B cell (primary cell): ENCODE data around the gene WFDC2. TPM values are rescaled to one million over a fixed set of nuclear protein-coding genes. Genes with fewer than 3 reads are reported as not detected.

Source experiments
- ATAC-seq: fragments of 200-7000 bp; cut with Tn5 transposase; one replicate; pipeline ENCODE4 v1.10.0; 2021; ENCODE audit warnings: low read depth, mild to moderate bottlenecking, moderate number of reproducible peaks, moderate library complexity
- CTCF ChIA-PET: fragments of 350-600 bp; sonication (Branson Sonifier 250); formaldehyde crosslinking; loops from one replicate; lab custom pipeline; 2021; ENCODE audit warnings: antibody characterized with exemption, inconsistent platforms; lab: Charles Lee
- POLR2A ChIA-PET: fragments of 350-600 bp; sonication (Branson Sonifier 250); formaldehyde crosslinking; loops from one replicate; lab custom pipeline; 2021; ENCODE audit warnings: antibody characterized with exemption; lab: Charles Lee
- DNase-seq: peaks from one replicate; pipeline ENCODE4 v3.0.0; 2013
- H2AFZ ChIP-seq: 2 replicates; pipeline ENCODE4 v1.6.1; 2012; ENCODE audit warnings: mild to moderate bottlenecking, low read depth, low read length; ENCODE audit not compliant: insufficient read depth, poor library complexity, severe bottlenecking
- H3K27ac ChIP-seq, 2 donors: 1 replicate in 1 of 2; 2 replicates in 1 of 2; pipeline ENCODE4 v1.5.1; 2012 to 2013; ENCODE audit warnings: low read length in 2 of 2, mild to moderate bottlenecking in 2 of 2, moderate library complexity in 1 of 2
- H3K27me3 ChIP-seq, 4 experiments: fragments of 200-600 bp in 1 of 4; sonication (generic) in 1 of 4; replicated peaks in 1 of 4; 1 replicate in 2 of 4; 2 replicates in 2 of 4; pipeline versions ENCODE4 v1.6.1 to v1.7.0; 2013 to 2016; ENCODE audit warnings: low read length in 3 of 4, mild to moderate bottlenecking in 2 of 4, mixed read lengths in 1 of 4, moderate library complexity in 1 of 4; ENCODE audit not compliant: insufficient read depth in 4 of 4, control insufficient read depth in 3 of 4; ENCODE audit errors: control extremely low read depth in 1 of 4
- H3K36me3 ChIP-seq, 2 experiments: replicated peaks in 1 of 2; 1 replicate in 1 of 2; 2 replicates in 1 of 2; pipeline versions ENCODE4 v1.6.1 to v1.7.1; 2013; ENCODE audit warnings: low read length in 1 of 2; ENCODE audit not compliant: insufficient read depth in 2 of 2, control insufficient read depth in 1 of 2; ENCODE audit errors: control extremely low read depth in 1 of 2, extremely low read depth in 1 of 2
- H3K4me1 ChIP-seq, 2 donors: fragments of 200-600 bp in 1 of 2; sonication (generic) in 1 of 2; 1 replicate in 1 of 2; 2 replicates in 1 of 2; pipeline versions ENCODE4 v1.5.1 to v1.6.1; 2013 to 2017; ENCODE audit warnings: low read length in 2 of 2; ENCODE audit not compliant: control insufficient read depth in 2 of 2, insufficient read depth in 2 of 2
- H3K4me2 ChIP-seq: replicated peaks from 2 replicates; pipeline ENCODE3; 2012; ENCODE audit warnings: mild to moderate bottlenecking, low read depth, low read length; ENCODE audit not compliant: poor library complexity, severe bottlenecking
- H3K4me3 ChIP-seq, 5 experiments: fragments of 200-600 bp in 1 of 5; sonication (generic) in 1 of 5; 1 replicate in 3 of 5; 2 replicates in 2 of 5; pipeline versions ENCODE4 v1.5.1 to v1.7.0; 2011 to 2016; ENCODE audit warnings: low read length in 4 of 5, mild to moderate bottlenecking in 4 of 5, low read depth in 2 of 5, control low read depth in 1 of 5, moderate library complexity in 1 of 5; ENCODE audit not compliant: insufficient read depth in 1 of 5; ENCODE audit errors: control extremely low read depth in 1 of 5, extremely low read depth in 1 of 5
- H3K79me2 ChIP-seq: fragments of 200-600 bp; sonication (generic); one replicate; pipeline ENCODE4 v1.6.0; 2016; ENCODE audit warnings: low read length; ENCODE audit not compliant: control insufficient read depth, insufficient read depth
- H3K9ac ChIP-seq: fragments of 200-600 bp; sonication (generic); 2 replicates; pipeline ENCODE4 v1.6.1; 2017; ENCODE audit warnings: mild to moderate bottlenecking, low read length, moderate library complexity
- H3K9me3 ChIP-seq, 3 donors: one replicate each; pipeline versions ENCODE4 v1.6.1 to v1.7.1; 2013; ENCODE audit warnings: low read length in 2 of 3; ENCODE audit not compliant: control insufficient read depth in 2 of 3, insufficient read depth in 1 of 3; ENCODE audit errors: control extremely low read depth in 1 of 3
- H4K20me1 ChIP-seq: 2 replicates; pipeline ENCODE4 v1.6.0; 2012; ENCODE audit warnings: mild to moderate bottlenecking, low read length; ENCODE audit not compliant: insufficient read depth, control insufficient read depth, poor library complexity, severe bottlenecking
- H3K27ac Mint-ChIP-seq: one replicate; pipeline ENCODE4 v1.8.0; 2021; ENCODE audit warnings: mixed read lengths
- H3K27me3 Mint-ChIP-seq: one replicate; pipeline ENCODE4 v1.8.0; 2021; ENCODE audit warnings: mixed read lengths
- H3K4me1 Mint-ChIP-seq: one replicate; pipeline ENCODE4 v1.8.0; 2021; ENCODE audit warnings: mixed read lengths
- H3K4me3 Mint-ChIP-seq: one replicate; pipeline ENCODE4 v1.8.0; 2021; ENCODE audit warnings: mixed read lengths
- H3K9me3 Mint-ChIP-seq: one replicate; pipeline ENCODE4 v1.8.0; 2022; ENCODE audit warnings: mixed read lengths; ENCODE audit not compliant: insufficient read depth
- CTCF ChIP-seq: fragments of 200-600 bp; IDR thresholded peaks from one replicate; pipeline ENCODE4 v1.8.0; 2022; ENCODE audit warnings: antibody characterized with exemption, mild to moderate bottlenecking
- EZH2 ChIP-seq: IDR thresholded peaks from 2 replicates; pipeline ENCODE4 v1.6.1; 2012; ENCODE audit warnings: borderline replicate concordance, low read depth, mild to moderate bottlenecking, moderate library complexity, low read length; ENCODE audit not compliant: insufficient read depth, poor library complexity, severe bottlenecking
- WGBS: methylation state at CpG from one replicate; pipeline ENCODE4 v1.1.5; 2013; ENCODE audit warnings: missing lambda C conversion rate; ENCODE audit not compliant: insufficient coverage; 5-methylcytosine and 5-hydroxymethylcytosine counted together
- intact Hi-C: fragments of 100-400 bp; cut with micrococcal nuclease; formaldehyde crosslinking; loops from one replicate; pipeline ENCODE4 v1.10.0; 2022
- polyA plus RNA-seq: library from polyadenylated mRNA; depleted of rRNA; stranded (reverse); fragments of >200 nt; gene quantifications from 2 replicates; pipeline ENCODE4 v1.2.3, GENCODE V29; 2012
- total RNA-seq, 2 donors: library from RNA; stranded (reverse); fragments of 120-200 nt in 1 of 2; gene quantifications; 1 replicate in 1 of 2; 2 replicates in 1 of 2; pipeline versions ENCODE4 v1.2.3 to v1.2.4, GENCODE V29; 2013 to 2022

WFDC2 gene
- total and polyA plus RNA-seq, 2 donors (not counting 1 experiment from before 2014, with no cell fraction given): 0.81 TPM; not detected in 1

DNA sequence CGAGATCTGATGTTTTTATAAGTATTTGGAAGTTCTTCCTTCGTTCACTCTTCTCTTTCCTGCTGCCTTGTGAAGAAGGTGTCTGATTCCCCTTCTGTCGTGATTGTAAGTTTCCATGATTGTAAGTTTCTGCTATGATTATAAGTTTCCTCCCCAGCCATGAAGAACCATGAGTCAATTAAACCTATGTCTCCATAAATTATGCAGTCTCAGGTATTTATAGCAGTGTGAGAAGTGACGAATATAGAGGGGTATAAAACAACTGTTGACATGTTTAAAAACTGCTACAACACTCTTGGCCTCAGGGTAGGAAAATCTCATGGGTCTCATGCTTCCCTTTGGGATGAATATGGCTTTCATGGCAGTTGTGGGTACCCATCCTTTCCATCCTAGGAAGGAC is 5.8 kb upstream of the WFDC2 start:
- intact Hi-C loops: no loop called here
- Mint-ChIP-seq H3K4me3 (no peak overlapping the region), H3K27me3 (peaks cover 27% of the 10 kb centered on the region), H3K27ac (no peak overlapping the region), H3K4me1 (no peaks in the 10 kb centered on the region), H3K9me3 (no peaks in the 10 kb centered on the region)
- CTCF ChIA-PET: interaction anchor here (1.2 to 2.7 kb wide), 5 partner anchors 11 to 307 kb away, joined by 3 to 20 read pairs (median 5); no protein-coding TSS in a partner anchor
- no peak for DNase-seq
- WGBS: 88% methylated on average over 1 of the region's 4 CpGs
- TF ChIP-seq EZH2 (no peak), CTCF (no peak)
- Histone ChIP-seq H4K20me1 (no peaks in the 10 kb centered on the region), H2AFZ (no peak overlapping the region), H3K4me2 (no peak overlapping the region), H3K36me3 (no peaks in the 10 kb centered on the region), H3K27me3 (peaks cover 0 to 20% (median 11%) of the 10 kb centered on the region in 4 experiments), H3K27ac (no peak overlapping the region), H3K9me3 (no peaks in the 10 kb centered on the region), H3K79me2 (no peaks in the 10 kb centered on the region), H3K4me3 (no peak overlapping the region), H3K4me1 (no peaks in the 10 kb centered on the region), H3K9ac (no peak overlapping the region)
- POLR2A ChIA-PET: no interaction called here
- ATAC-seq: no peak

DNA sequence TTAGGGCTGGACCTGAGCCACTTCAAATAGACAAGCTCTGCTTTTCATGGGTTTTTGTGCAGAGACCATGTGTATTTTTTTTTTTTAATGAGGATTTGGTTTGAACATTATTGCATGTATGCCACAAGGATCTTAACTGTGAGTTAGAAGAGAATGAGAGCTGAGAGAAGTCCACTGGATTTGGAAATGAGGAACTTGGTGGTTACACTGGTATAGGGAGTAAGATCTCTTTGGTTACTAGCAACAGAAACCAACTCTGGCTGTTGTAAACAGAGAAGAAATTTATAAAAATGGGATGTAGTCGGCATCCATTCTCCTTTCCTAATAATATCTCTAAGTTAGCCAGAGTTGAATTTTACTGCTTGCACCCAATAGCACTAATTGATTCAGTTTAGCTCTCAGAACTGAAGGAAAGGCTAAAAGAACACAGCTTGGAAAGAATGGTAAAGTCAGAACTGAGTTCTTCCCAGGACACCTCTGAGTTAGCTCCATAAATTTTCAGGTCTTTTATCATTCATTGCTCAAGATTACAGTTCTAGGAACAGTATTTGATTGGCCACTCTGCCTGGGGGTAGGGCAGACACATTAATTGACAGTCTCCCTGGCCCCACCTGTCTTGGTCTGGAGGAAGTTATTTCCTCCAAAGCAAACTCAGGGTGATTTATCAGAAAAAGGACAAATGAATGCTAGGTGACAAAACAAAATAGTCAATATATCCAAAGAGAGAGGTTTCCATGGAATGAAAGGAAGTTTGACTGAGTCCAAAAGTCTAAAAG is 3.9 kb upstream of the WFDC2 start:
- intact Hi-C loops: no loop called here
- H3K4me3 ChIP-seq: no peak overlapping the region
- Mint-ChIP-seq H3K4me3 (no peak overlapping the region), H3K4me1 (peaks cover 10% of the 10 kb centered on the region), H3K27ac (no peak overlapping the region), H3K9me3 (no peaks in the 10 kb centered on the region), H3K27me3 (peaks cover 37% of the 10 kb centered on the region)
- no peak overlapping the region for H3K9ac ChIP-seq
- no peak overlapping the region for H2AFZ ChIP-seq
- ATAC-seq (no peak), DNase-seq (no peak)
- ChIA-PET POLR2A (no interaction called here), CTCF (interaction anchor here (0.6 to 2.7 kb wide), 7 partner anchors 13 to 634 kb away, joined by 3 to 20 read pairs (median 4); no protein-coding TSS in a partner anchor)
- no peaks in the 10 kb centered on the region for H3K36me3 ChIP-seq
- peaks cover 0 to 8% (median 0%) of the 10 kb centered on the region in 3 donors for H3K9me3 ChIP-seq
- H3K27me3 ChIP-seq: peaks cover 0 to 40% (median 19%) of the 10 kb centered on the region in 4 experiments
- no peak overlapping the region for H3K4me2 ChIP-seq
- WGBS: no CpG with 5 or more reads among the region's 1 CpG
- H3K4me1 ChIP-seq: peaks cover 12 to 14% of the 10 kb centered on the region in 2 donors
- TF ChIP-seq EZH2 (no peak), CTCF (no peak)
- no peak overlapping the region for H3K27ac ChIP-seq
- no peaks in the 10 kb centered on the region for H4K20me1 ChIP-seq
- H3K79me2 ChIP-seq: no peaks in the 10 kb centered on the region
